Heart right ventricle (tissue), 16 donors: Measurements from ENCODE around the gene SPINK14. TPM values are rescaled to one million over a fixed set of nuclear protein-coding genes. Genes with fewer than 3 reads are reported as not detected.
A peak's percentile ranks its signal among the peaks of the same experiment; 100 is the strongest.

Experiments used
- ATAC-seq, 8 donors: fragments of 200-7000 bp; cut with Tn5 transposase; one replicate each; pipeline ENCODE4 v1.9.1; 2020; ENCODE audit warnings: mild to moderate bottlenecking in 8 of 8, moderate library complexity in 8 of 8, moderate number of reproducible peaks in 1 of 8
- DNase-seq, 2 donors: peaks; one replicate each; pipeline ENCODE4 v3.0.0-alpha.2; 2020
- H3K27ac ChIP-seq, 10 donors: fragments of 200-600 bp; sonication (generic) in 2 of 10; one replicate each; pipeline versions ENCODE4 v1.5.0 to v1.8.0; 2020 to 2022; ENCODE audit warnings: mild to moderate bottlenecking in 3 of 10
- H3K27me3 ChIP-seq, 7 donors: fragments of 200-600 bp; one replicate each; pipeline ENCODE4 v1.8.0; 2021 to 2022; ENCODE audit warnings: mild to moderate bottlenecking in 2 of 7
- H3K36me3 ChIP-seq, 9 donors: fragments of 200-600 bp; sonication (generic) in 1 of 9; one replicate each; pipeline versions ENCODE4 v1.5.0 to v1.8.0; 2020 to 2022; ENCODE audit warnings: mild to moderate bottlenecking in 2 of 9
- H3K4me1 ChIP-seq, 9 donors: fragments of 200-600 bp; sonication (generic) in 1 of 9; one replicate each; pipeline versions ENCODE4 v1.5.0 to v1.8.0; 2020 to 2022; ENCODE audit warnings: mild to moderate bottlenecking in 4 of 9
- H3K4me3 ChIP-seq, 10 donors: fragments of 200-600 bp; sonication (generic) in 2 of 10; one replicate each; pipeline versions ENCODE4 v1.5.0 to v1.8.0; 2020 to 2022; ENCODE audit warnings: mild to moderate bottlenecking in 7 of 10, moderate library complexity in 2 of 10
- H3K9me3 ChIP-seq, 11 donors: fragments of 200-600 bp in 10 of 11; sonication (generic) in 2 of 11; one replicate each; pipeline versions ENCODE4 v1.5.0 to v1.8.0; 2013 to 2022; ENCODE audit warnings: mild to moderate bottlenecking in 2 of 11, control low read depth in 1 of 11, moderate library complexity in 1 of 11
- WGBS, 2 donors: extraction: QIAGEN DNeasy Blood & Tissue Kit; methylation state at CpG; one replicate each; pipeline ENCODE4 v1.1.7; 2013; ENCODE audit warnings: inconsistent platforms in 1 of 2; 5-methylcytosine and 5-hydroxymethylcytosine counted together
- intact Hi-C, 10 donors: fragments of 100-400 bp; cut with DNase I; formaldehyde crosslinking; loops; one replicate each; pipeline versions ENCODE4 v1.11.1 to v1.14.2; 2022
- polyA plus RNA-seq, 2 donors: library from polyadenylated mRNA; stranded (reverse); fragments of 200-250 nt; gene quantifications; one replicate each; pipeline ENCODE4 v1.2.3, GENCODE V29; 2013
- total RNA-seq, 10 donors: library from RNA; stranded (reverse); fragmentation: NEBNext Ultra II Directional in 3 of 10; extraction: Animal tissue kit (Norgen Biotek cat#: 25700) in 3 of 10; gene quantifications; one replicate each; pipeline versions ENCODE4 v1.2.1 to v1.2.4, GENCODE V29; 2021 to 2023
- TF ChIP-seq, protein P1 (sequence below), 9 donors: fragments of 200-600 bp; sonication (generic) in 2 of 9; IDR thresholded peaks; one replicate each; pipeline versions ENCODE4 v1.5.0 to v1.8.0; 2021 to 2022; ENCODE audit warnings: antibody characterized with exemption in 9 of 9, mild to moderate bottlenecking in 5 of 9, moderate library complexity in 1 of 9
- donor health status: Arrhythmogenic right ventricular cardiomyopathy.
- donor health status: ischemic (EF 13 %, LVEDD 7.1; RV severe dilation, severe dysfunction).
- donor health status: healthy with polysubstance abuse.
- donor health status: DM: no; HTN: yes; CAD: no.
- donor health status: DM: no; HTN: no; CAD: no.
- donor health status: ischemic (EF 25% LVEDD 6.9; RV normal size, moderate dysfunction).
- donor health status: ischemic (EF 25% LVEDD 5.7; RV mildly dilated, moderate dysfunction).
- donor health status: healthy.
- donor health status: DM: yes; HTN: yes; CAD: no.
- donor health status: Ischemic cardiomyopathy.
- donor health status: ischemic (EF 35%, LVEDD 5.7; RV mildly dilated, moderate dysfunction).
- donor health status: nonischemic (EF 11% LVEDD 7.7; RV severe dilation, severe dysfunction).
- donor health status: DM: yes; HTN: yes; CAD: no.
- donor health status: PGD.
- donor health status: ischemic (EF 29% LVEDD 5.4; RV normal size, mild dysfunction).
- donor health status: nonischemic (EF 23%, LVEDD 6.1; RV moderate dilation, normal function).

SPINK14 gene
- total and polyA plus RNA-seq, 12 donors = not detected

DNA sequence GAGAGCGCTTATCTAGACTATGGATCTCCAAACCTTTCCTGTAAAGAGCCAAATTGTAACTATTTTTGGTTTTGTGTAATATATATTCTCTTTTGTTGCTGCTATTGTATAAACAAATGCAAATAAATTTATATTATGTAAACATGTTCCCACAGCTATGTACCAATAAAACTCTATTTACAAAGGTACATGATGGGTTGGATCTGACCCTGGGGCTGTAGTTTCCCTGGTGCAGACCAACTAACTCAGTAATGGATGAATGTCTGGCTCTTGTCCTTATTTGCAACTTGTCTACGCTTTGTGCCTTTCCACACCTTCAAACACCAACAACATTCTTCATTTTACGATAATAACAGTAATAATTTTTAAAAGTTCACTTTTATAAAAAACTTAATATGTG lies 27.5 kb upstream of the SPINK14 start:
- WGBS, 2 donors = 65 to 98% methylated on average over 3 of the region's 3 CpGs
- TF ChIP-seq, protein P1, sequence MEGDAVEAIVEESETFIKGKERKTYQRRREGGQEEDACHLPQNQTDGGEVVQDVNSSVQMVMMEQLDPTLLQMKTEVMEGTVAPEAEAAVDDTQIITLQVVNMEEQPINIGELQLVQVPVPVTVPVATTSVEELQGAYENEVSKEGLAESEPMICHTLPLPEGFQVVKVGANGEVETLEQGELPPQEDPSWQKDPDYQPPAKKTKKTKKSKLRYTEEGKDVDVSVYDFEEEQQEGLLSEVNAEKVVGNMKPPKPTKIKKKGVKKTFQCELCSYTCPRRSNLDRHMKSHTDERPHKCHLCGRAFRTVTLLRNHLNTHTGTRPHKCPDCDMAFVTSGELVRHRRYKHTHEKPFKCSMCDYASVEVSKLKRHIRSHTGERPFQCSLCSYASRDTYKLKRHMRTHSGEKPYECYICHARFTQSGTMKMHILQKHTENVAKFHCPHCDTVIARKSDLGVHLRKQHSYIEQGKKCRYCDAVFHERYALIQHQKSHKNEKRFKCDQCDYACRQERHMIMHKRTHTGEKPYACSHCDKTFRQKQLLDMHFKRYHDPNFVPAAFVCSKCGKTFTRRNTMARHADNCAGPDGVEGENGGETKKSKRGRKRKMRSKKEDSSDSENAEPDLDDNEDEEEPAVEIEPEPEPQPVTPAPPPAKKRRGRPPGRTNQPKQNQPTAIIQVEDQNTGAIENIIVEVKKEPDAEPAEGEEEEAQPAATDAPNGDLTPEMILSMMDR (IDR thresholded peaks at IDR 0.05) = no peak
- no peaks in the 10 kb centered on the region for H3K36me3 ChIP-seq
- no peak overlapping the region for H3K27ac ChIP-seq
- ATAC-seq (no peak), DNase-seq (no peak)
- H3K4me1 ChIP-seq = peaks cover 0 to 10% (median 0%) of the 10 kb centered on the region in 9 donors
- H3K27me3 ChIP-seq = peaks cover 0 to 3% (median 0%) of the 10 kb centered on the region in 7 donors
- no peaks in the 10 kb centered on the region for H3K9me3 ChIP-seq
- intact Hi-C loops = no loop called here
- H3K4me3 ChIP-seq = no peak overlapping the region

DNA sequence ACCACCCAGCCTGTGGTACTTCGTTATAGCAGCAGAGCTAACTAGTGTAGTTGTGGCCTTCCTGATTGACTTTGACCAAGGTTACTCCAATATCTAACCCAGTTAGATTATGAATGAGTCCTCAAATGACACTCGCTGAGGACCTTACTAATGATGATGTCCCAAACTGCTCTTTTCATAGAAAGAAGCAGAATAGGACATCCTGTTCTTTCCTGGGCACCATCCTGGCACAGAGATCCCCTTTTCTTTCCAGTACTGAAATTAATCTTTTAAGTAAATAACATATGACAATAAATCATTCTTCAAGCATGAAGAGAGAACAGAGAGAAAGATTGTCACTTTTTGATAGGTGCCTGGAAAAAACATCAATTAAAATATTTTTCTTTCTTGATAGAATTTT lies 26.7 kb upstream of the SPINK14 start:
- no peaks in the 10 kb centered on the region for H3K9me3 ChIP-seq
- H3K27ac ChIP-seq = no peak overlapping the region
- intact Hi-C loops = no loop called here
- DNase-seq (no peak), ATAC-seq (no peak)
- H3K27me3 ChIP-seq = peaks cover 0 to 3% (median 0%) of the 10 kb centered on the region in 7 donors
- WGBS, 2 donors = 70 to 90% methylated on average over 2 of the region's 2 CpGs
- no peaks in the 10 kb centered on the region for H3K36me3 ChIP-seq
- TF ChIP-seq, protein P1 (IDR thresholded peaks at IDR 0.05) = no peak
- peaks cover 0 to 13% (median 0%) of the 10 kb centered on the region in 9 donors for H3K4me1 ChIP-seq
- H3K4me3 ChIP-seq = no peak overlapping the region

DNA sequence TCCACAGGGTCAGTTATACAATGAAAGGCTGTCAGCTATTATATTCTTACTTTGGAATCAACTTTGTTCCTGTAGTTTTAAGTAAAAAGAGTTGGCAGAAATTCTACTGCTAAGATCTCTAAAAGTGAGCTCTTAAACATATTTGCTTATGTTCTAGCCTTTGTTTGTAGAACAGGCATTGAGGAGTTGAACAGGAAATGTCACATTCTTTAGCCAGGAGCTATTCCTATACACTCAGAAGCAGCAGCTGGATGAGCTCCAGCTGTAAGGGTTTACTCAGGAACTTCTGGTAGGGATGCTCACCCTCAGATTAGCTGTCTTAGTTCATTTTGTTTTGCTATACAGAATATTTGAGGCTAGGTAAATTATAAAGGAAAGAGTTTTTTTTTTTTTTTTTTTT lies 22.4 kb upstream of the SPINK14 start:
- peak overlapping the region in 2 of 10 donors; percentile 16 to 20 for H3K27ac ChIP-seq
- ATAC-seq (peak in 3 of 8 donors; percentile 41 to 72 (median 68)), DNase-seq (no peak)
- no peaks in the 10 kb centered on the region for H3K9me3 ChIP-seq
- no peaks in the 10 kb centered on the region for H3K27me3 ChIP-seq
- H3K36me3 ChIP-seq = no peaks in the 10 kb centered on the region
- TF ChIP-seq, protein P1 (IDR thresholded peaks at IDR 0.05) = no peak
- no peak overlapping the region for H3K4me3 ChIP-seq
- intact Hi-C loops = no loop called here
- H3K4me1 ChIP-seq = peaks cover 0 to 13% (median 0%) of the 10 kb centered on the region in 9 donors

DNA sequence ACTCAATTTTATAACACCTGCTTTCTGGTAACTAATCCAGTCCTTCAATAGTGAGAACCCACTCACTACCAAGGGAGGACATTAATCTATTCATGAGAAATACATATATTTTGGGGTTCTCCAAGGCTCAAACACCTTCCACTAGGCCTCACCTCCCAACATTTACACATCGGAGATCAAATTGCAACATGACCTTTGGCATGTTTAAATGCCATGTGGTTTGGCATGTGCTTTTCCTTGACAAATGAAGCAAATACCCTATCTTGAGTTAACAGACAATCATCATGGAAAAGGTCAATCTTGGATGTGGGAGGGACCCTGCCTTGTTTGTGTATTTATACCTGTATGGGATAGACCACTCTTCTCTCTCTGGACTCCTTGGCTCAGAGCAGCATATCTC lies 21.9 kb upstream of the SPINK14 start:
- H3K27me3 ChIP-seq = no peaks in the 10 kb centered on the region
- no peaks in the 10 kb centered on the region for H3K36me3 ChIP-seq
- H3K9me3 ChIP-seq = no peaks in the 10 kb centered on the region
- H3K4me1 ChIP-seq = peaks cover 0 to 13% (median 0%) of the 10 kb centered on the region in 9 donors
- no peak overlapping the region for H3K4me3 ChIP-seq
- 92 to 97% methylated on average over 1 of the region's 1 CpG for WGBS, 2 donors
- peak overlapping the region in 1 of 10 donors; percentile 16 for H3K27ac ChIP-seq
- TF ChIP-seq, protein P1 (IDR thresholded peaks at IDR 0.05) = no peak
- intact Hi-C loops = no loop called here
- DNase-seq = no peak
- no peak for ATAC-seq
